Measurements from ENCODE around the gene RHOD.

The RHOD gene

GRCh38 chr11:67032830-67033551 is 23.7 kb upstream of the RHOD start:
- DNase-seq = peak; percentile 86

GRCh38 chr11:67033661-67034166 is 22.9 kb upstream of the RHOD start:
- peak; percentile 86 for DNase-seq

- no peak for DNase-seq
These were observed 22.3 kb upstream of the RHOD start for GRCh38 chr11:67034350-67034749.

- DNase-seq = no peak
These were observed 16.5 kb upstream of the RHOD start for GRCh38 chr11:67040147-67040546.

GRCh38 chr11:67041602-67042001 is 15.0 kb upstream of the RHOD start:
- DNase-seq = no peak

- no peak for DNase-seq
These were observed 12.9 kb upstream of the RHOD start for GRCh38 chr11:67043572-67044349.

- no peak for DNase-seq
These were observed 12.2 kb upstream of the RHOD start for GRCh38 chr11:67044496-67044895.

- peak; percentile 67 for DNase-seq
These were observed 11.3 kb upstream of the RHOD start for GRCh38 chr11:67045314-67045713.

GRCh38 chr11:67048515-67049130 is 8.0 kb upstream of the RHOD start:
- no peak for DNase-seq

GRCh38 chr11:67050139-67050538 is 6.5 kb upstream of the RHOD start:
- DNase-seq = no peak

GRCh38 chr11:67051180-67051893 is 5.3 kb upstream of the RHOD start:
- DNase-seq = no peak

- no peak for DNase-seq
These were observed 4.6 kb upstream of the RHOD start for GRCh38 chr11:67051945-67052488.

GRCh38 chr11:67052891-67053290 is 3.8 kb upstream of the RHOD start:
- DNase-seq = no peak

- DNase-seq = peak; percentile 28
These were observed 2.7 kb upstream of the RHOD start for GRCh38 chr11:67053896-67054329.

- no peak for DNase-seq
These were observed 2.3 kb upstream of the RHOD start for GRCh38 chr11:67054346-67054835.

- peak; percentile 81 for DNase-seq
These were observed 1.7 kb upstream of the RHOD start for GRCh38 chr11:67054836-67055523.

- peak; percentile 20 for DNase-seq
These were observed 835 bp upstream of the RHOD start for GRCh38 chr11:67055812-67056211.

- no peak for DNase-seq
These were observed 592 bp downstream of the RHOD start for GRCh38 chr11:67057205-67057672.

GRCh38 chr11:67058506-67058905 is 1.9 kb downstream of the RHOD start:
- DNase-seq = no peak

GRCh38 chr11:67059671-67060070 is 3.0 kb downstream of the RHOD start:
- no peak for DNase-seq

- peak; percentile 52 for DNase-seq
These were observed 3.5 kb downstream of the RHOD start for GRCh38 chr11:67060111-67060522.

Data from NCI-H226 (cell line).